Endothelial cell of umbilical vein (primary cell): Measurements from ENCODE around the gene NANS. TPM values are rescaled to one million over a fixed set of nuclear protein-coding genes. Genes with fewer than 3 reads are reported as not detected.

ENCODE experiments used
- BruUV-seq: library from RNA; stranded (reverse); fragments of 400-500 nt; replicated peaks from 2 replicates; lab custom pipeline; 2021; lab: Mats Ljungman, UMichigan
- CTCF ChIA-PET: fragments of 300-600, 350-600 bp; sonication (Branson Sonifier 250); formaldehyde crosslinking; loops from one replicate; lab custom pipeline; 2021; ENCODE audit warnings: antibody characterized with exemption, inconsistent platforms; lab: Charles Lee
- POLR2A ChIA-PET: fragments of 300-600, 350-600 bp; sonication (Branson Sonifier 250); formaldehyde crosslinking; loops from one replicate; lab custom pipeline; 2021; ENCODE audit warnings: antibody characterized with exemption, inconsistent platforms; lab: Charles Lee
- DNase-seq: peaks from one replicate; pipeline ENCODE4 v3.0.0-alpha.2; 2011; ENCODE audit warnings: low read depth, low spot score
- FAIRE-seq: peaks from 2 replicates; lab custom pipeline; 2011; peaks lifted over from hg19 to GRCh38; lab: Jason Lieb, UNC
- H2AFZ ChIP-seq: 2 replicates; pipeline ENCODE4 v1.6.0; 2012; ENCODE audit warnings: low read depth, low read length, control low read depth, inconsistent platforms
- H3K27ac ChIP-seq: 2 replicates; pipeline ENCODE4 v1.5.1; 2011; ENCODE audit warnings: low read depth, mild to moderate bottlenecking, control low read depth, low read length, moderate library complexity; ENCODE audit not compliant: insufficient read depth
- H3K27me3 ChIP-seq, 2 experiments: 2 replicates each; pipeline versions ENCODE4 v1.6.0 to v1.6.1; 2011; ENCODE audit warnings: low read length in 2 of 2, mixed read lengths in 1 of 2; ENCODE audit not compliant: control insufficient read depth in 2 of 2, insufficient read depth in 2 of 2
- H3K36me3 ChIP-seq, 2 experiments: 2 replicates in 1 of 2; 3 replicates in 1 of 2; pipeline ENCODE4 v1.5.1; 2011; ENCODE audit warnings: low read length in 2 of 2, mild to moderate bottlenecking in 1 of 2, moderate library complexity in 1 of 2; ENCODE audit not compliant: control insufficient read depth in 2 of 2, insufficient read depth in 2 of 2; ENCODE audit errors: extremely low read depth in 1 of 2
- H3K4me1 ChIP-seq: 3 replicates; pipeline ENCODE4 v1.5.1; 2011; ENCODE audit warnings: mild to moderate bottlenecking, low read length; ENCODE audit not compliant: control insufficient read depth, insufficient read depth; ENCODE audit errors: extremely low read depth
- H3K4me2 ChIP-seq: 2 replicates; pipeline ENCODE4 v1.6.1; 2011; ENCODE audit warnings: low read length, control low read depth, mixed read lengths; ENCODE audit not compliant: insufficient read depth
- H3K4me3 ChIP-seq, 3 experiments: fragments of 200-600 bp in 1 of 3; sonication (generic), shearing (Covaris generic) in 1 of 3; replicated peaks in 1 of 3; 2 replicates each; pipeline ENCODE4 v1.5.1; 2011 to 2016; ENCODE audit warnings: control low read depth in 3 of 3, low read length in 3 of 3, mild to moderate bottlenecking in 2 of 3, inconsistent platforms in 1 of 3, low read depth in 1 of 3, moderate library complexity in 1 of 3; ENCODE audit not compliant: insufficient read depth in 1 of 3
- H3K79me2 ChIP-seq: 2 replicates; pipeline ENCODE4 v1.6.0; 2012; ENCODE audit warnings: low read length, inconsistent platforms; ENCODE audit not compliant: control insufficient read depth, insufficient read depth
- H3K9ac ChIP-seq: replicated peaks from 2 replicates; pipeline ENCODE3; 2011; ENCODE audit warnings: low read length, control low read depth; ENCODE audit not compliant: insufficient read depth; ENCODE audit errors: extremely low read depth
- H3K9me1 ChIP-seq: replicated peaks from 3 replicates; pipeline ENCODE4 v1.6.0; 2011; ENCODE audit warnings: mild to moderate bottlenecking, low read length; ENCODE audit not compliant: control insufficient read depth, insufficient read depth; ENCODE audit errors: extremely low read depth
- H3K9me3 ChIP-seq: replicated peaks from 2 replicates; pipeline ENCODE4 v1.5.1; 2012; ENCODE audit warnings: low read length, inconsistent platforms; ENCODE audit not compliant: control insufficient read depth, insufficient read depth
- H4K20me1 ChIP-seq: replicated peaks from 2 replicates; pipeline ENCODE3; 2011; ENCODE audit warnings: mild to moderate bottlenecking, low read length; ENCODE audit not compliant: control insufficient read depth, insufficient read depth; ENCODE audit errors: extremely low read depth
- CTCF ChIP-seq, 2 donors: IDR thresholded peaks; 1 replicate in 1 of 2; 2 replicates in 1 of 2; pipeline ENCODE4 v1.5.1; 2011; ENCODE audit warnings: low read length in 2 of 2, mild to moderate bottlenecking in 2 of 2, moderate library complexity in 2 of 2, control low read depth in 1 of 2, inconsistent platforms in 1 of 2, low read depth in 1 of 2; ENCODE audit not compliant: insufficient read depth in 1 of 2; ENCODE audit errors: extremely low read depth in 1 of 2
- EZH2 ChIP-seq: IDR thresholded peaks from 2 replicates; pipeline ENCODE4 v1.6.1; 2012; ENCODE audit warnings: borderline replicate concordance, low read depth, mild to moderate bottlenecking, moderate library complexity, low read length, inconsistent platforms; ENCODE audit not compliant: severe bottlenecking
- FOS ChIP-seq: IDR thresholded peaks from 2 replicates; pipeline ENCODE4 v1.6.1; 2011; ENCODE audit warnings: mild to moderate bottlenecking, low read length, moderate library complexity, borderline replicate concordance; ENCODE audit not compliant: insufficient read depth
- GATA2 ChIP-seq: IDR thresholded peaks from 2 replicates; pipeline ENCODE4 v1.7.0; 2011; ENCODE audit warnings: low read depth, mild to moderate bottlenecking, moderate library complexity, mixed read lengths, low read length; ENCODE audit not compliant: insufficient read length, insufficient read depth
- JUN ChIP-seq: IDR thresholded peaks from 2 replicates; pipeline ENCODE4 v1.6.1; 2011; ENCODE audit warnings: borderline replicate concordance, low read depth; ENCODE audit not compliant: insufficient read length, insufficient read depth
- MYC ChIP-seq: IDR thresholded peaks from one replicate; pipeline ENCODE4 v1.6.1; 2011; ENCODE audit warnings: mild to moderate bottlenecking, low read depth, low read length
- POLR2A ChIP-seq: IDR thresholded peaks from 2 replicates; pipeline ENCODE4 v1.6.1; 2012; ENCODE audit warnings: low read depth, mild to moderate bottlenecking, control low read depth, low read length
- POLR2AphosphoS5 ChIP-seq: IDR thresholded peaks from 2 replicates; pipeline ENCODE4 v1.6.1; 2012; ENCODE audit warnings: low read depth, mild to moderate bottlenecking, control low read depth, low read length, moderate library complexity; ENCODE audit not compliant: insufficient read depth
- dilution Hi-C: fragments of 300-500 bp; cut with MboI; formaldehyde crosslinking; loops from one replicate; pipeline ENCODE4 v1.15.0; 2019; ENCODE audit warnings: low sequenced_read_pairs; ENCODE audit not compliant: extremely low pct_ligation_motif_present
- intact Hi-C: fragments of 100-400 bp; cut with micrococcal nuclease; formaldehyde crosslinking; loops from one replicate; pipeline ENCODE4 v1.10.0; 2022
- polyA plus RNA-seq, 4 experiments: library from polyadenylated mRNA; depleted of rRNA in 3 of 4; stranded (reverse) in 3 of 4; unstranded in 1 of 4; fragments of >200 nt; gene quantifications; 2 replicates each; pipeline versions ENCODE4 v1.2.1 to v1.2.3, GENCODE V29; 2011 to 2012; ENCODE audit warnings: missing spikeins in 1 of 4
- total RNA-seq: library from RNA; stranded (reverse); gene quantifications from 2 replicates; pipeline ENCODE4 v1.2.3, GENCODE V29; 2021
- TF ChIP-seq, protein P1 (sequence below): IDR thresholded peaks from 2 replicates; pipeline ENCODE4 v1.6.1; 2011; ENCODE audit not compliant: insufficient read depth, insufficient read length

NANS gene
- total and polyA plus RNA-seq, 2 donors (not counting 3 experiments of a cell fraction or from before 2014, with no cell fraction given) = 85.1 to 108 TPM

DNA sequence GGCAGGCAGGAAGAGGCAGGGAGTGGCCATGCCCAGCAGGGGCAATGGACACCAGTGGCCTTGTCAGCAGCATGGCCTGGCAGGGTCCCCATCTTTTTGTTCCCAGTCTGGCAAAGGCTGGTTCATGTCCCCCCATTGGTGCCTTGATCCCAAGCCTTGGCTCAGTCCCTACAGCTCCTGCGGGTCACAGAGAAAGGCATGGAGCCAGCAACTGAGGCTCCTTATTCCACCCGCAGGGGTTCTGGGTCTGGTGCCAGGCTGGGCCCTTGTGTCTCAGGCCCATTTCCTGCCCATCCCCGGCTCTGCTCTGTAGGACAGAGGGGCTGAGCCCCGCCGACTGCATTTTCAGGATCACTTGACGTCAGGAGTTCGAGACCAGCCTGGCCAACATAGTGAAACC, 48.5 kb downstream of the NANS start:
- TF ChIP-seq EZH2 = no peak
- TF ChIP-seq MYC = no peak
- TF ChIP-seq JUN = no peak
- TF ChIP-seq, protein P1, sequence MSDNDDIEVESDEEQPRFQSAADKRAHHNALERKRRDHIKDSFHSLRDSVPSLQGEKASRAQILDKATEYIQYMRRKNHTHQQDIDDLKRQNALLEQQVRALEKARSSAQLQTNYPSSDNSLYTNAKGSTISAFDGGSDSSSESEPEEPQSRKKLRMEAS = no peak
- TF ChIP-seq POLR2AphosphoS5 = no peak
- TF ChIP-seq FOS = no peak
- no peak for TF ChIP-seq POLR2A
- no peak for TF ChIP-seq GATA2
- TF ChIP-seq CTCF (IDR thresholded peaks at IDR 0.05; ENCODE audit: extremely low read depth in 1 of 2, insufficient read depth in 1 of 2, low read depth in 1 of 2, low read length in 2 of 2) = no peak
- dilution Hi-C loops (no loop called here), intact Hi-C loops (no loop called here)
- Histone ChIP-seq H3K9me3 (no peaks in the 10 kb centered on the region), H3K79me2 (no peaks in the 10 kb centered on the region), H3K36me3 (no peaks in the 10 kb centered on the region), H3K4me1 (no peaks in the 10 kb centered on the region), H3K27ac (no peak overlapping the region), H3K9me1 (no peaks in the 10 kb centered on the region), H4K20me1 (no peaks in the 10 kb centered on the region), H3K4me2 (no peak overlapping the region), H2AFZ (no peak overlapping the region), H3K9ac (no peak overlapping the region), H3K4me3 (no peak overlapping the region), H3K27me3 (no peaks in the 10 kb centered on the region)
- DNase-seq (no peak), FAIRE-seq (no peak)
- no TSS peak for BruUV-seq
- ChIA-PET POLR2A (no interaction called here), CTCF (no interaction called here)
